ENCODE data around the gene BACE1-AS. TPM values are rescaled to one million over a fixed set of nuclear protein-coding genes. Genes with fewer than 3 reads are reported as not detected.
"Not testable (repeated sequence)": the region's sequence is repeated elsewhere in the genome, so short reads cannot be mapped to it uniquely, and the experiment has no call there.

The BACE1-AS gene
- total RNA-seq, 1 donor from 2014 or later, result 10.3 TPM

GRCh38 chr11:117269856-117270255 is 21.3 kb upstream of the BACE1-AS start:
- Histone ChIP-seq H3K27ac (replicated peaks) (no peak overlapping the region), H3K36me3 (peaks cover 41% of the 10 kb centered on the region), H3K4me3 (no peak overlapping the region), H3K4me1 (no peaks in the 10 kb centered on the region), H3K9me3 (replicated peaks) (peaks cover 6% of the 10 kb centered on the region), H3K27me3 (ENCODE audit: low read depth) (no peaks in the 10 kb centered on the region)
- DNase-seq, result no peak
- intact Hi-C loops (cut with micrococcal nuclease), result no loop called here
- no peak for TF ChIP-seq CTCF (IDR thresholded peaks at IDR 0.05; ENCODE audit: borderline replicate concordance)

DNA sequence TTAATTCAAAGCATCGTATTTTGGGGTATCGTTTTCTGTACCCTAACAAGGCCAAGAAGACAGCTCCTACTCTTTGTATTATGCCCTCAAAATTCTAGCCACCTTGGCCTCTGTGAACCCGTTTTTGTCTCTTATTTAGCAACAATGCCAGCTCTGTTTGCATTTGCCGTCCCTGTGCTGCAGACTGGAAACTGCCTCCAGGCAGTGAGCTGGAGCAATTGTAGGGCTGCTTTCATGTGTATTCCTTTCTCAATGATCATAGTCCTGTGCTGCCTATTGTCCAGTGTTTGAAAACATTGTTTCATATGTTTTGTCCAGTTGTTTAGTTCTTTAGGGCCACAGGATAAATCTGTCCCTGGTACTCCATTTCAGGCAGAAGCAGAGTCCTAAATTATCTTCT is 19.9 kb upstream of the BACE1-AS start:
- Histone ChIP-seq H3K4me3 (no peak overlapping the region), H3K36me3 (peaks cover 36% of the 10 kb centered on the region), H3K27ac (replicated peaks) (no peak overlapping the region), H3K9me3 (replicated peaks) (peaks cover 6% of the 10 kb centered on the region), H3K4me1 (no peaks in the 10 kb centered on the region), H3K27me3 (ENCODE audit: low read depth) (no peaks in the 10 kb centered on the region)
- TF ChIP-seq CTCF (IDR thresholded peaks at IDR 0.05; ENCODE audit: borderline replicate concordance), result no peak
- intact Hi-C loops (cut with micrococcal nuclease), result no loop called here
- DNase-seq, result no peak

- H3K4me1 ChIP-seq; H3K27me3 ChIP-seq (ENCODE audit: low read depth); intact Hi-C loops (cut with micrococcal nuclease); DNase-seq; H3K27ac ChIP-seq (replicated peaks); H3K4me3 ChIP-seq; H3K9me3 ChIP-seq (replicated peaks): not testable (repeated sequence)
- peaks cover 34% of the 10 kb centered on the region for H3K36me3 ChIP-seq
Observed at GRCh38 chr11:117272175-117272574, 19.0 kb upstream of the BACE1-AS start.

DNA sequence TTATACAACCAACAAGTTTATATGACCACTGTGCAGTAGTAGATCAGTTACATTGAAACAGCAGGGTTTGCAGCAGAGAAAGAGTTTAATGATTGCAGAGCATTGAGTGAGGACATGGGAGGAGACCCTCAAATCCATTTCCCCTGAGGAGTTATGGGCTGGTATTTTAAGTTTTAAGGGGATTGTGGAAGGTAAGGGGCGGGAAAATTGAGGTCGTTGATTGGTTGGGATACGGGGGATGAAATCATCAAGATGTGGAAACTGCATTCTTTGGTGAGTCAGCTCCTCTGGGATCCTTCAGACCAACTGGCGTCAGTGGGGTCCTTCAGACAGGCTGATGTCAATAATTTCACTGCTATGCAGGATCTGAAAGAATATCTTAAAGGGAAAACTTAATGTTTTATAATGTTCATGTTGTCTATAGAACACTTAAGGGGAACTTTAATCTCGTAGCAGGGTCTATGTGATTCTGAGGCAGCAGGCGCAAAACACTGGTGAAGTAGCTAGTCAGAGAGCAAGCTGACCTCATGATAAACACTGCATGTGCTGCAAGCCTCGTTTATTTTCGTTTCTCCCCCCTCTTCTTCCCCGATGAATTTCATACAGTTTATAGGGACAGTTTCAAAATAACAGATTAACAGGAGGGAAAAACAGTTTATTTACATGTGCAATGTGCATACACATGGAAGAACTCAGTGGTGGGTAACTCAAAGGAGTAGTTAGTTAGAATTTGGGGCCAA is 17.4 kb upstream of the BACE1-AS start:
- intact Hi-C loops (cut with micrococcal nuclease), result no loop called here
- TF ChIP-seq CTCF (IDR thresholded peaks at IDR 0.05; ENCODE audit: borderline replicate concordance), result no peak

GRCh38 chr11:117278347-117278746 is 12.8 kb upstream of the BACE1-AS start:
- DNase-seq, result no peak
- intact Hi-C loops (cut with micrococcal nuclease), result no loop called here
- Histone ChIP-seq H3K36me3 (peaks cover 59% of the 10 kb centered on the region), H3K27ac (replicated peaks) (no peak overlapping the region), H3K4me3 (no peak overlapping the region), H3K4me1 (no peaks in the 10 kb centered on the region), H3K9me3 (replicated peaks) (peaks cover 3% of the 10 kb centered on the region), H3K27me3 (ENCODE audit: low read depth) (no peaks in the 10 kb centered on the region)
- TF ChIP-seq CTCF (IDR thresholded peaks at IDR 0.05; ENCODE audit: borderline replicate concordance), result no peak

More for the DNA sequence above, 17.4 kb upstream of the BACE1-AS start:
- DNase-seq, result no peak
- no peaks in the 10 kb centered on the region for H3K4me1 ChIP-seq
- no peak overlapping the region for H3K4me3 ChIP-seq
- H3K36me3 ChIP-seq, result peaks cover 25% of the 10 kb centered on the region
- no peak overlapping the region for H3K27ac ChIP-seq (replicated peaks)
- H3K9me3 ChIP-seq (replicated peaks), result peaks cover 6% of the 10 kb centered on the region
- no peaks in the 10 kb centered on the region for H3K27me3 ChIP-seq (ENCODE audit: low read depth)

DNA sequence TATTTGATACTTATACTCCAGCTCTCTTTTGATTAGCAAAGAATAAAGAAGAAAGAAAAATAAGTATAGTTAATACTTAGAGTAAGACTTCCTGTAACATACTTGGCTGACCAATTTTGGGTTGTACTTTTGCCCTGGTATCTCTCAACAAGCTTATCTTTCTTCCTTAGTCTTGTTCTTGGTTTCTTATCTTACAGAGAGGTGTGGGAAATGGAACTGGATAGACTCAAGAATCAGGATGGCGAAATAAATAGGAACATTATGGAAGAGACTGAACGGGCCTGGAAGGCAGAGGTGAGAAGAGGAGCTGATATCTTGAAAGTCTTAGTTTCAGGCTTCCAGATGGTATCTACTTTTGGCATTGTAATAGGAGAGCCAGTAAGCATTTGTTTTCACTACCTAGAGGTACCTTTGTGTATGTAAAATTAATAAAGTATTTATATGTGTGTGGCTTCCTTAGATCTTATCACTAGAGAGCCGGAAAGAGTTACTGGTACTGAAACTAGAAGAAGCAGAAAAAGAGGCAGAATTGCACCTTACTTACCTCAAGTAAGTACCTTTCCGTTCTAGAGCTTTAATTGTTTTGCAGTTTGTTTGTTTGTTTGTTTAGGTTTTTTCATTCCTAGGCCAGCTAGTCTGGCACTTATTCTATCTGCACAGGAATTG is 11.3 kb upstream of the BACE1-AS start:
- intact Hi-C loops (cut with micrococcal nuclease), result no loop called here
- DNase-seq, result no peak
- Histone ChIP-seq H3K27ac (replicated peaks) (no peak overlapping the region), H3K4me1 (no peaks in the 10 kb centered on the region), H3K27me3 (ENCODE audit: low read depth) (no peaks in the 10 kb centered on the region), H3K36me3 (peaks cover 60% of the 10 kb centered on the region), H3K4me3 (no peak overlapping the region), H3K9me3 (replicated peaks) (no peaks in the 10 kb centered on the region)
- no peak for TF ChIP-seq CTCF (IDR thresholded peaks at IDR 0.05; ENCODE audit: borderline replicate concordance)

Data from left ventricle myocardium inferior (tissue), 1 donor.